Mesenchymal stem cell (in vitro differentiated cells and primary cell): ENCODE results near the gene SOX18.

ENCODE experiments used
- DNase-seq: peaks from one replicate; pipeline ENCODE4 v3.0.0-alpha.2; 2013
- H2AFZ ChIP-seq: one replicate; pipeline ENCODE4 v1.6.1; 2013; ENCODE audit warnings: low read depth, mild to moderate bottlenecking, control low read depth, inconsistent platforms, low read length, moderate library complexity
- H2AK5ac ChIP-seq: 2 replicates; pipeline ENCODE4 v1.6.1; 2013; ENCODE audit warnings: low read length, moderate library complexity, mild to moderate bottlenecking, inconsistent platforms; ENCODE audit not compliant: severe bottlenecking
- H2BK120ac ChIP-seq: one replicate; pipeline ENCODE4 v1.6.1; 2013; ENCODE audit warnings: low read depth, mild to moderate bottlenecking, inconsistent platforms, low read length, moderate library complexity
- H2BK12ac ChIP-seq, 2 experiments: one replicate each; pipeline ENCODE4 v1.6.1; 2013; ENCODE audit warnings: inconsistent platforms in 2 of 2, low read length in 2 of 2, mild to moderate bottlenecking in 2 of 2, moderate library complexity in 2 of 2, control low read depth in 1 of 2
- H2BK15ac ChIP-seq: one replicate; pipeline ENCODE4 v1.6.1; 2013; ENCODE audit warnings: mild to moderate bottlenecking, low read depth, inconsistent platforms; ENCODE audit not compliant: poor library complexity, severe bottlenecking
- H2BK5ac ChIP-seq: 2 replicates; pipeline ENCODE4 v1.6.1; 2013; ENCODE audit warnings: low read depth, mild to moderate bottlenecking, low read length, control low read depth, inconsistent platforms; ENCODE audit not compliant: poor library complexity, severe bottlenecking
- H3K14ac ChIP-seq, 2 experiments: one replicate each; pipeline ENCODE4 v1.6.1; 2013; ENCODE audit warnings: inconsistent platforms in 2 of 2, low read length in 2 of 2, control low read depth in 1 of 2, mild to moderate bottlenecking in 1 of 2, moderate library complexity in 1 of 2
- H3K18ac ChIP-seq, 2 experiments: one replicate each; pipeline ENCODE4 v1.6.1; 2013; ENCODE audit warnings: inconsistent platforms in 2 of 2, low read length in 2 of 2, control low read depth in 1 of 2, low read depth in 1 of 2, mild to moderate bottlenecking in 1 of 2
- H3K23ac ChIP-seq, 2 experiments: one replicate each; pipeline ENCODE4 v1.6.1; 2013; ENCODE audit warnings: inconsistent platforms in 2 of 2, low read length in 2 of 2, mild to moderate bottlenecking in 2 of 2, moderate library complexity in 2 of 2, control low read depth in 1 of 2
- H3K27ac ChIP-seq: 2 replicates; pipeline ENCODE4 v1.5.1; 2013; ENCODE audit warnings: mild to moderate bottlenecking, moderate library complexity, low read length, control low read depth, inconsistent platforms; ENCODE audit not compliant: poor library complexity, severe bottlenecking
- H3K27me3 ChIP-seq, 2 experiments: 2 replicates each; pipeline versions ENCODE4 v1.6.1 to v1.7.0; 2013; ENCODE audit warnings: low read length in 2 of 2, mild to moderate bottlenecking in 2 of 2, moderate library complexity in 2 of 2, control low read depth in 1 of 2, inconsistent platforms in 1 of 2; ENCODE audit not compliant: control insufficient read depth in 1 of 2, insufficient read depth in 1 of 2
- H3K36me3 ChIP-seq, 2 experiments: 2 replicates each; pipeline versions ENCODE4 v1.6.1 to v1.7.0; 2013; ENCODE audit warnings: low read length in 2 of 2, control low read depth in 1 of 2, inconsistent platforms in 1 of 2, low read depth in 1 of 2, mild to moderate bottlenecking in 1 of 2; ENCODE audit not compliant: insufficient read depth in 2 of 2, control insufficient read depth in 1 of 2
- H3K4ac ChIP-seq, 2 experiments: one replicate each; pipeline ENCODE4 v1.6.1; 2013; ENCODE audit warnings: inconsistent platforms in 2 of 2, low read length in 2 of 2, mild to moderate bottlenecking in 2 of 2, moderate library complexity in 2 of 2, control low read depth in 1 of 2, low read depth in 1 of 2
- H3K4me1 ChIP-seq: 2 replicates; pipeline ENCODE4 v1.6.1; 2013; ENCODE audit warnings: low read depth, low read length, control low read depth; ENCODE audit not compliant: control insufficient read depth, insufficient read depth
- H3K4me2 ChIP-seq: 2 replicates; pipeline ENCODE4 v1.6.1; 2013; ENCODE audit warnings: low read length, mild to moderate bottlenecking, inconsistent platforms; ENCODE audit not compliant: poor library complexity, severe bottlenecking
- H3K4me3 ChIP-seq, 2 experiments: 2 replicates each; pipeline versions ENCODE4 v1.5.1 to v1.7.0; 2013; ENCODE audit warnings: low read length in 2 of 2, mild to moderate bottlenecking in 2 of 2, control low read depth in 1 of 2, low read depth in 1 of 2; ENCODE audit not compliant: insufficient read depth in 1 of 2
- H3K79me1 ChIP-seq: replicated peaks from 2 replicates; pipeline ENCODE4 v1.6.1; 2013; ENCODE audit warnings: mild to moderate bottlenecking, control low read depth, low read length, inconsistent platforms; ENCODE audit not compliant: poor library complexity, severe bottlenecking
- H3K9ac ChIP-seq: 2 replicates; pipeline ENCODE4 v1.7.0; 2013; ENCODE audit warnings: mild to moderate bottlenecking, low read length, moderate library complexity
- H3K9me3 ChIP-seq: 2 replicates; pipeline ENCODE4 v1.7.0; 2013; ENCODE audit warnings: mild to moderate bottlenecking, low read length; ENCODE audit not compliant: control insufficient read depth
- H4K8ac ChIP-seq: one replicate; pipeline ENCODE4 v1.6.1; 2013; ENCODE audit warnings: inconsistent platforms, mild to moderate bottlenecking, low read length, moderate library complexity
- H4K91ac ChIP-seq: one replicate; pipeline ENCODE4 v1.6.1; 2013; ENCODE audit warnings: mild to moderate bottlenecking, low read length, inconsistent platforms
- WGBS: methylation state at CpG from one replicate; pipeline ENCODE4 v1.1.7; 2013; ENCODE audit warnings: mixed read lengths; 5-methylcytosine and 5-hydroxymethylcytosine counted together

SOX18 gene

GRCh38 chr20:64072498-64073063, 23.1 kb upstream of the SOX18 start:
- no peak overlapping the region for H3K9ac ChIP-seq
- peaks cover 14% of the 10 kb centered on the region for H3K4me1 ChIP-seq
- H2BK15ac ChIP-seq: no peak overlapping the region
- H3K9me3 ChIP-seq: no peaks in the 10 kb centered on the region
- H3K18ac ChIP-seq: no peak overlapping the region
- peaks cover 9% of the 10 kb centered on the region for H3K79me1 ChIP-seq
- H3K4me2 ChIP-seq: no peak overlapping the region
- WGBS: 91% methylated on average over 14 of the region's 14 CpGs
- H2AK5ac ChIP-seq: no peak overlapping the region
- no peak overlapping the region for H4K8ac ChIP-seq
- no peak overlapping the region for H3K4ac ChIP-seq
- no peaks in the 10 kb centered on the region for H3K27me3 ChIP-seq
- no peak overlapping the region for H3K23ac ChIP-seq
- peaks cover 17 to 83% of the 10 kb centered on the region in 2 experiments for H3K36me3 ChIP-seq
- no peak overlapping the region for H2AFZ ChIP-seq
- H3K4me3 ChIP-seq: no peak overlapping the region
- DNase-seq: no peak
- no peak overlapping the region for H4K91ac ChIP-seq
- no peak overlapping the region for H2BK12ac ChIP-seq
- H2BK120ac ChIP-seq: no peak overlapping the region
- H3K14ac ChIP-seq: no peak overlapping the region
- H2BK5ac ChIP-seq: no peak overlapping the region
- H3K27ac ChIP-seq: no peak overlapping the region

GRCh38 chr20:64071341-64072332, 22.2 kb upstream of the SOX18 start:
- H3K14ac ChIP-seq: no peak overlapping the region
- H4K91ac ChIP-seq: no peak overlapping the region
- H3K18ac ChIP-seq: no peak overlapping the region
- no peaks in the 10 kb centered on the region for H3K9me3 ChIP-seq
- no peak for DNase-seq
- no peak overlapping the region for H3K23ac ChIP-seq
- no peak overlapping the region for H2BK12ac ChIP-seq
- H2AFZ ChIP-seq: no peak overlapping the region
- H2BK120ac ChIP-seq: no peak overlapping the region
- no peak overlapping the region for H3K4me2 ChIP-seq
- no peak overlapping the region for H3K4me3 ChIP-seq
- H3K27me3 ChIP-seq: no peaks in the 10 kb centered on the region
- H3K4ac ChIP-seq: no peak overlapping the region
- H4K8ac ChIP-seq: no peak overlapping the region
- H3K4me1 ChIP-seq: peaks cover 14% of the 10 kb centered on the region
- peaks cover under 1% of the 10 kb centered on the region for H3K79me1 ChIP-seq
- peaks cover 17 to 83% of the 10 kb centered on the region in 2 experiments for H3K36me3 ChIP-seq
- H3K9ac ChIP-seq: no peak overlapping the region
- 95% methylated on average over 30 of the region's 30 CpGs for WGBS
- H3K27ac ChIP-seq: no peak overlapping the region
- no peak overlapping the region for H2BK15ac ChIP-seq
- no peak overlapping the region for H2BK5ac ChIP-seq
- no peak overlapping the region for H2AK5ac ChIP-seq

GRCh38 chr20:64070244-64070993, 21.0 kb upstream of the SOX18 start:
- Histone ChIP-seq H3K18ac (no peak overlapping the region), H3K4ac (no peak overlapping the region), H2BK120ac (no peak overlapping the region), H3K9ac (no peak overlapping the region), H4K8ac (no peak overlapping the region), H2BK15ac (no peak overlapping the region), H3K4me1 (peaks cover 23% of the 10 kb centered on the region), H3K79me1 (no peaks in the 10 kb centered on the region), H3K27ac (no peak overlapping the region), H3K14ac (no peak overlapping the region), H2BK5ac (no peak overlapping the region), H3K36me3 (peaks cover 17 to 73% of the 10 kb centered on the region in 2 experiments), H3K23ac (no peak overlapping the region), H2AK5ac (no peak overlapping the region), H3K4me2 (no peak overlapping the region), H2AFZ (no peak overlapping the region), H3K4me3 (no peak overlapping the region), H3K9me3 (no peaks in the 10 kb centered on the region), H4K91ac (no peak overlapping the region), H2BK12ac (no peak overlapping the region), H3K27me3 (no peaks in the 10 kb centered on the region)
- no peak for DNase-seq
- 94% methylated on average over 29 of the region's 31 CpGs for WGBS
